ENCODE results near the gene RNF223.
A peak's percentile ranks its signal among the peaks of the same experiment; 100 is the strongest.

Gene RNF223

GRCh38 chr1:1042835-1043234, 31.3 kb downstream of the RNF223 start:
- no peak for DNase-seq (ENCODE audit: low read depth)
- in situ Hi-C loops (cut with HindIII; ENCODE audit: low sequenced_read_pairs): no loop called here
- H3K4me3 ChIP-seq (ENCODE audit: low read depth, low read length): no peak overlapping the region
- TF ChIP-seq CTCF (IDR thresholded peaks at IDR 0.05; ENCODE audit: low read depth, low read length, missing control alignments): no peak

- no peak overlapping the region for H3K4me3 ChIP-seq (ENCODE audit: low read depth, low read length)
- no peak for TF ChIP-seq CTCF (IDR thresholded peaks at IDR 0.05; ENCODE audit: low read depth, low read length, missing control alignments)
- no peak for DNase-seq (ENCODE audit: low read depth)
- in situ Hi-C loops (cut with HindIII; ENCODE audit: low sequenced_read_pairs): no loop called here
These were observed 32.2 kb downstream of the RNF223 start for GRCh38 chr1:1041873-1042272.

- TF ChIP-seq CTCF (IDR thresholded peaks at IDR 0.05; ENCODE audit: low read depth, low read length, missing control alignments): no peak
- DNase-seq (ENCODE audit: low read depth): no peak
- H3K4me3 ChIP-seq (ENCODE audit: low read depth, low read length): no peak overlapping the region
- in situ Hi-C loops (cut with HindIII; ENCODE audit: low sequenced_read_pairs): no loop called here
These were observed 33.0 kb downstream of the RNF223 start for GRCh38 chr1:1041092-1041523.

GRCh38 chr1:1040004-1040991, 33.8 kb downstream of the RNF223 start:
- peak; percentile 52 for DNase-seq (ENCODE audit: low read depth)
- peak overlapping the region; percentile 36 for H3K4me3 ChIP-seq (ENCODE audit: low read depth, low read length)
- in situ Hi-C loops (cut with HindIII; ENCODE audit: low sequenced_read_pairs): no loop called here
- peak; percentile 22 for TF ChIP-seq CTCF (IDR thresholded peaks at IDR 0.05; ENCODE audit: low read depth, low read length, missing control alignments)

- H3K4me3 ChIP-seq (ENCODE audit: low read depth, low read length): no peak overlapping the region
- DNase-seq (ENCODE audit: low read depth): no peak
- in situ Hi-C loops (cut with HindIII; ENCODE audit: low sequenced_read_pairs): no loop called here
- no peak for TF ChIP-seq CTCF (IDR thresholded peaks at IDR 0.05; ENCODE audit: low read depth, low read length, missing control alignments)
These were observed 34.8 kb downstream of the RNF223 start for GRCh38 chr1:1039145-1039910.

GRCh38 chr1:1038694-1039093, 35.4 kb downstream of the RNF223 start:
- no peak for DNase-seq (ENCODE audit: low read depth)
- H3K4me3 ChIP-seq (ENCODE audit: low read depth, low read length): no peak overlapping the region
- in situ Hi-C loops (cut with HindIII; ENCODE audit: low sequenced_read_pairs): no loop called here
- TF ChIP-seq CTCF (IDR thresholded peaks at IDR 0.05; ENCODE audit: low read depth, low read length, missing control alignments): no peak

All from astrocyte of the cerebellum (primary cell).